Measurements from ENCODE around the gene SLC12A3. TPM values are rescaled to one million over a fixed set of nuclear protein-coding genes. Genes with fewer than 3 reads are reported as not detected.

The SLC12A3 gene
- not detected in 2 replicates for total RNA-seq

DNA sequence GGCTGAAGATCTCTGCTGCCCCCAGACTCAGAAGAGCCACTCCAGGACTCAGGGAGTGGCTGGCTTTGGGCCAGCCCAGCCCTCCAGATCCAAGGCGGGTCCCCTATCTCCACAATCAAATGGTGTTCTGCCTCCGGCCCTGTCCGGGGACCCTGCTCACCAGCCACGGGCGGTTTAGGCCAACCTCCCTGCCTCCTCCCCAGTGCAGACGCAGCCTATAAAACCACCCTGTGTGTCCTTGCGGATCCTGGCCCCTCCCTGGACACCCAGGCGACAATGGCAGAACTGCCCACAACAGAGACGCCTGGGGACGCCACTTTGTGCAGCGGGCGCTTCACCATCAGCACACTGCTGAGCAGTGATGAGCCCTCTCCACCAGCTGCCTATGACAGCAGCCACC is at the start of gene SLC12A3:
TSS of gene SLC12A3 (plus strand) at position 248 of the 400 bp plus-strand sequence. CDS start at position 277, 29 bp downstream.

GRCh38 chr16:56931892-56932720 is 67.1 kb downstream of the SLC12A3 start, which contains the start of gene HERPUD1:
TSS of gene HERPUD1 (plus strand) at chr16:56932142. CDS start at chr16:56932245, 103 bp downstream.

DNA sequence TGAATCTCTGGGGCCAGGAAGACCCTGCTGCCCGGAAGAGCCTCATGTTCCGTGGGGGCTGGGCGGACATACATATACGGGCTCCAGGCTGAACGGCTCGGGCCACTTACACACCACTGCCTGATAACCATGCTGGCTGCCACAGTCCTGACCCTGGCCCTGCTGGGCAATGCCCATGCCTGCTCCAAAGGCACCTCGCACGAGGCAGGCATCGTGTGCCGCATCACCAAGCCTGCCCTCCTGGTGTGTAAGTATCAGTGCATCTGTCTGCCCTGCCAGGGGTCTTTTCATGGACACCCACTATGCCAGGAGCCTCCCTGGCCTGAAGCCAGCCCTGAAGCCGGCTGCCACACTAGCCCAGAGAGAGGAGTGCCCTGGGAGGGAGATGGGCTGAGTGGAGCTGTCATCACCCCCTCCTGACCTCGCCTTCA is 96.9 kb downstream of the SLC12A3 start, which contains the start of gene CETP:
TSS of gene CETP (plus strand) at position 100 of the 431 bp plus-strand sequence. CDS start at position 130, 30 bp downstream.

Other genes with a start within 250 kb of the SLC12A3 start
- 86.1 and 156 TPM in 2 replicates for gene MT1E, start 239.4 kb upstream of the SLC12A3 start, total RNA-seq
- 1.5 TPM in 1 of 2 replicates, not detected in the other for gene MT1M, start 232.5 kb upstream of the SLC12A3 start, total RNA-seq
- 1.1 TPM in 1 of 2 replicates, not detected in the other for gene MT1A, start 226.5 kb upstream of the SLC12A3 start, total RNA-seq
- not detected in 2 replicates for gene MT1B, start 213.3 kb upstream of the SLC12A3 start, total RNA-seq
- gene MT1F, start 207.2 kb upstream of the SLC12A3 start, total RNA-seq, result 2.0 TPM in 1 of 2 replicates, not detected in the other
- gene MT1G, start 197.1 kb upstream of the SLC12A3 start, total RNA-seq, result 1.3 TPM in 1 of 2 replicates, not detected in the other
- gene MT1H, start 195.4 kb upstream of the SLC12A3 start, total RNA-seq, result not detected in 2 replicates
- 16.5 and 18.4 TPM in 2 replicates for gene MT1X, start 182.7 kb upstream of the SLC12A3 start, total RNA-seq
- 45.2 and 55.7 TPM in 2 replicates for gene NUP93, start 135.1 kb upstream of the SLC12A3 start, total RNA-seq
- 129 and 142 TPM in 2 replicates for gene HERPUD1, start 66.9 kb downstream of the SLC12A3 start, total RNA-seq
- 0.17 and 0.52 TPM in 2 replicates for gene CETP, start 96.7 kb downstream of the SLC12A3 start, total RNA-seq
- 18.9 and 33.8 TPM in 2 replicates for gene NLRC5, start 124.3 kb downstream of the SLC12A3 start, total RNA-seq
- 14.7 and 21.0 TPM in 2 replicates for gene CPNE2, start 227.4 kb downstream of the SLC12A3 start, total RNA-seq